ENCODE measurements around the gene ISYNA1. TPM values are rescaled to one million over a fixed set of nuclear protein-coding genes. Genes with fewer than 3 reads are reported as not detected.

The ISYNA1 gene
- total and polyA plus RNA-seq, 2 of the 13 experiments (the other 11 are each of a cell fraction or from before 2014, with no cell fraction given) = 29.6 to 48.5 TPM

- TF ChIP-seq PATZ1 (CRISPR knock-in tag; IDR thresholded peaks at IDR 0.05) = peak; percentile 99
- no peak for TF ChIP-seq MAF1 (CRISPR knock-in tag; IDR thresholded peaks at IDR 0.05; ENCODE audit: borderline replicate concordance)
- peak; percentile 80; the same call in 1 of the 2 replicates for TF ChIP-seq ZNF274 (CRISPR knock-in tag; IDR thresholded peaks at IDR 0.05)
- TF ChIP-seq ZNF766 (CRISPR knock-in tag; IDR thresholded peaks at IDR 0.05; ENCODE audit: borderline replicate concordance) = 0 out of 2 replicates have a peak, but pooled peaks have one; percentile 46
- no peak for TF ChIP-seq KIAA2018 (CRISPR knock-in tag; IDR thresholded peaks at IDR 0.05; ENCODE audit: borderline replicate concordance)
- TF ChIP-seq TEF (CRISPR knock-in tag; IDR thresholded peaks at IDR 0.05) = no peak
- peak; percentile 20; the same call in 1 of the 2 replicates for TF ChIP-seq SPEN (CRISPR knock-in tag; IDR thresholded peaks at IDR 0.05; ENCODE audit: low read depth)
- TF ChIP-seq GFI1 (CRISPR knock-in tag; IDR thresholded peaks at IDR 0.05; ENCODE audit: borderline replicate concordance) = peak; percentile 76
- TF ChIP-seq NFKBIZ (CRISPR knock-in tag; IDR thresholded peaks at IDR 0.05) = peak; percentile 65
- no peak for TF ChIP-seq ZNF761 (CRISPR knock-in tag; conservative IDR thresholded peaks at IDR 0.05)
- no peak for TF ChIP-seq RARG (CRISPR knock-in tag; IDR thresholded peaks at IDR 0.05; ENCODE audit: low read depth)
- peak; percentile 69 for TF ChIP-seq PAXIP1 (CRISPR knock-in tag; conservative IDR thresholded peaks at IDR 0.05)
- TF ChIP-seq TCF12 (IDR thresholded peaks at IDR 0.05) = no peak
- TF ChIP-seq TCF12 (CRISPR knock-in tag; IDR thresholded peaks at IDR 0.05) = no peak
Observed at GRCh38 chr19:18417250-18418028, 20.5 kb downstream of the ISYNA1 start (continued).
